HG02938 (cell line): ENCODE results near the gene PCDHA12.
"Not testable (repeated sequence)": the region's sequence is repeated elsewhere in the genome, so short reads cannot be mapped to it uniquely, and the experiment has no call there.

Experiments used
- ATAC-seq: cut with Tn5 transposase; IDR thresholded peaks from one replicate; pipeline ENCODE4 v1.9.1; 2021; ENCODE audit warnings: mild to moderate bottlenecking, moderate library complexity; ENCODE audit not compliant: unreplicated experiment

The PCDHA12 gene, protein sequence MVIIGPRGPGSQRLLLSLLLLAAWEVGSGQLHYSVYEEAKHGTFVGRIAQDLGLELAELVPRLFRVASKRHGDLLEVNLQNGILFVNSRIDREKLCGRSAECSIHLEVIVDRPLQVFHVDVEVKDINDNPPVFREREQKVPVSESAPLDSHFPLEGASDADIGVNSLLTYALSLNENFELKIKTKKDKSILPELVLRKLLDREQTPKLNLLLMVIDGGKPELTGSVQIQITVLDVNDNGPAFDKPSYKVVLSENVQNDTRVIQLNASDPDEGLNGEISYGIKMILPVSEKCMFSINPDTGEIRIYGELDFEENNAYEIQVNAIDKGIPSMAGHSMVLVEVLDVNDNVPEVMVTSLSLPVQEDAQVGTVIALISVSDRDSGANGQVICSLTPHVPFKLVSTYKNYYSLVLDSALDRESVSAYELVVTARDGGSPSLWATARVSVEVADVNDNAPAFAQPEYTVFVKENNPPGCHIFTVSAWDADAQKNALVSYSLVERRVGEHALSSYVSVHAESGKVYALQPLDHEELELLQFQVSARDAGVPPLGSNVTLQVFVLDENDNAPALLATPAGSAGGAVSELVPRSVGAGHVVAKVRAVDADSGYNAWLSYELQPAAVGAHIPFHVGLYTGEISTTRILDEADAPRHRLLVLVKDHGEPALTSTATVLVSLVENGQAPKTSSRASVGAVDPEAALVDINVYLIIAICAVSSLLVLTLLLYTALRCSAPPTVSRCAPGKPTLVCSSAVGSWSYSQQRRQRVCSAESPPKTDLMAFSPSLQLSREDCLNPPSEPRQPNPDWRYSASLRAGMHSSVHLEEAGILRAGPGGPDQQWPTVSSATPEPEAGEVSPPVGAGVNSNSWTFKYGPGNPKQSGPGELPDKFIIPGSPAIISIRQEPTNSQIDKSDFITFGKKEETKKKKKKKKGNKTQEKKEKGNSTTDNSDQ

DNA sequence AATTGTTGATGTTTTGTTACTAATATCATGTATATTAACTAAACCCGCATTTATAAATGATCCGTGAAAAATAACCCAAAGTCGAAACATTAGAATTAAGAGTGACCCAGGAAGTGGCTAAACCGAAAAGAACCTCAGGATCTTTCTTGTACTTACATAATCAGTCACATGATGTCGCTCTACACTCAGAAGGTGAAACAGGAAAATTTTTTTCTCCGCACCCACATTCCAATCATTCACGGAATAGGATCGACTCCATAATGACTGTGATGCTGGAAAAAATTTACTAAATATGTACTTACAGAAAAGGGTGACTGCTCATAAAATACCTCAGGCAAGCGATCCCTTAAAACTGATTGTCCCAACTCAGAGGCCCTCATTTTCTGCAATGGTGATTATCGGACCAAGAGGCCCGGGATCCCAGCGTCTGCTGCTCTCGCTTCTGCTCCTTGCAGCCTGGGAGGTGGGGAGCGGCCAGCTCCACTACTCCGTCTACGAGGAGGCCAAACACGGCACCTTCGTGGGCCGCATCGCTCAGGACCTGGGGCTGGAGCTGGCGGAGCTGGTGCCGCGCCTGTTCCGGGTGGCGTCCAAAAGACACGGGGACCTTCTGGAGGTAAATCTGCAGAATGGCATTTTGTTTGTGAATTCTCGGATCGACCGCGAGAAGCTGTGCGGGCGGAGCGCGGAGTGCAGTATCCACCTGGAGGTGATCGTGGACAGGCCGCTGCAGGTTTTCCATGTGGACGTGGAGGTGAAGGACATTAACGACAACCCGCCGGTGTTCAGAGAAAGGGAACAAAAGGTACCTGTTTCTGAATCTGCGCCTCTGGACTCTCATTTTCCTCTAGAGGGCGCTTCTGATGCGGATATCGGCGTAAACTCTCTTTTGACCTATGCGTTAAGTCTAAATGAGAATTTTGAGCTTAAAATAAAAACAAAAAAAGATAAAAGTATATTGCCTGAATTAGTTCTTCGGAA lies at the start of gene PCDHA12:
Gene PCDHA12, plus strand, starts transcription at position 224 of the 981 bp plus-strand sequence. Its CDS starts 165 bp downstream, at position 389.
- no peak for ATAC-seq

DNA sequence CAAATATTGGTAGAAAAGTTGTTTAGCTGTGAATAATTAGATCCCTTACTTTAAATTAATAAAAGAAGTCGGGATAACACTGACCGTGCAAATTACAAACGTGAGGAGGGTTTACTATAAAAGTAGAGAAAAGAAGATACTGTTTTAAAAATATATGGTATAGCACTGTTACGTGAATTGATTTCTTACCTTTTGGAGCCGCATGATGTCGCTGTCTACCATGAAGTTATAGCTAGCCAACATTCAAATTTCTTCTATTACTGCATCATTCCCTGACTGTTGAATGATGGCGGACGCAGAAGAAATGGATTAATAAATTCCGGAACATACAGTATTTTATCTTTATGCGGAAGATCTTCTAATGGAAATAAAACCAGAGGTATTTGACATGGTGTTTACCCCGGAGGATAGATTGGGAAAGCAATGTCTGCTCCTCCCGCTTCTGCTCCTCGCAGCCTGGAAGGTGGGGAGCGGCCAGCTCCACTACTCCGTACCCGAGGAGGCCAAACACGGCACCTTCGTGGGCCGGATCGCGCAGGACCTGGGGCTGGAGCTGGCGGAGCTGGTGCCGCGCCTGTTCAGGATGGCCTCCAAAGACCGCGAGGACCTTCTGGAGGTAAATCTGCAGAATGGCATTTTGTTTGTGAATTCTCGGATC lies 47.3 kb upstream of the PCDHA12 start, which contains the start of gene PCDHA6:
Gene PCDHA6, plus strand, starts transcription at position 257 of the 658 bp plus-strand sequence. Its CDS starts 132 bp downstream, at position 389.
- no peak for ATAC-seq

DNA sequence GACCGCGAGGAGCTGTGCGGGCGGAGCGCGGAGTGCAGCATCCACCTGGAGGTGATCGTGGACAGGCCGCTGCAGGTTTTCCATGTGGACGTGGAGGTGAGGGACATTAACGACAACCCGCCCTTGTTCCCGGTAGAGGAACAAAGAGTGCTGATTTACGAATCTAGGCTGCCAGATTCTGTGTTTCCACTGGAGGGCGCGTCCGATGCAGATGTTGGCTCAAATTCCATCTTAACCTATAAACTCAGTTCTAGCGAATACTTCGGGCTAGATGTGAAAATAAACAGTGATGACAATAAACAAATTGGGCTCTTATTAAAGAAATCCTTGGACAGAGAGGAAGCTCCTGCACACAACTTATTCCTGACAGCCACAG lies 46.8 kb upstream of the PCDHA12 start:
- no peak for ATAC-seq

DNA sequence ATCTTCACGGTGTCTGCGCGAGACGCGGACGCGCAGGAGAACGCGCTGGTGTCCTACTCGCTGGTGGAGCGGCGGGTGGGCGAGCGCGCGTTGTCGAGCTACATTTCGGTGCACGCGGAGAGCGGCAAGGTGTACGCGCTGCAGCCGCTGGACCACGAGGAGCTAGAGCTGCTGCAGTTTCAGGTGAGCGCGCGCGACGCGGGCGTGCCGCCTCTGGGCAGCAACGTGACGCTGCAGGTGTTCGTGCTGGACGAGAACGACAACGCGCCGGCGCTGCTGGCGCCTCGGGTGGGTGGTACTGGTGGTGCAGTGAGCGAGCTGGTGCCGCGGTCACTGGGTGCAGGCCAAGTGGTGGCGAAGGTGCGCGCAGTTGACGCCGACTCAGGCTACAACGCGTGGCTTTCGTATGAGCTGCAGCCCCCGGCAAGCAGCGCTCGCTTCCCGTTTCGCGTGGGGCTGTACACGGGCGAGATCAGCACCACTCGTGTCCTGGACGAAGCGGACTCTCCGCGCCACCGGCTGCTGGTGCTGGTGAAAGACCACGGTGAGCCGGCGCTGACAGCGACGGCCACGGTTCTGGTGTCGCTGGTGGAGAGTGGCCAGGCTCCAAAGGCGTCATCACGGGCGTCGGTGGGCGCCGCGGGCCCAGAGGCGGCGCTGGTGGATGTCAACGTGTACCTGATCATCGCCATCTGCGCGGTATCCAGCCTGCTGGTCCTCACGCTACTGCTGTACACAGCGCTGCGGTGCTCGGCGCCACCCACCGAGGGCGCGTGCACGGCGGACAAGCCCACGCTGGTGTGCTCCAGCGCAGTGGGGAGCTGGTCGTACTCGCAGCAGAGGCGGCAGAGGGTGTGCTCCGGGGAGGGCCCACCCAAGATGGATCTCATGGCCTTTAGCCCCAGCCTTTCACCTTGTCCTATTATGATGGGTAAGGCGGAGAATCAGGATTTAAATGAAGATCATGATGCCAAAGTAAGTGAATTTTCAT lies 45.3 kb upstream of the PCDHA12 start:
- not testable (repeated sequence) for ATAC-seq

DNA sequence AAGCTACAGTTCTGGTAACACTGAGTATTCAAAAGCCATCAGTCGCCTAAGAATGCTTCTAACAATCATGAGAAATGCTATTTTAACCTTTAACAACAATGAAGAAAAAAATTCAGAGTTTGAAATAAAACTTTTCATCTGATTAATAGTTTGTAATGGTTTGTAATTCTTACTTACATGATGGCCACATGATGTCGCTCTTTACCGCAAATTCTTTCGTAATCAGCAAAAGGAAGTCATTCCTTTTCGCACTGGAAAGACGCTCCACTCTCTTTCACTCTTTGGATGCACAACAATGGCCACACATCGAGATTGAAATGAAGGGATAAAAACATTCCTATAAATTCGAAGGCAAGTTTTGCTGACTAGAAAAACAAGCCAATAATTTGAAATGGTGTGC lies 41.1 kb upstream of the PCDHA12 start, which contains the start of gene PCDHA7:
Gene PCDHA7, plus strand, starts transcription at position 277 of the 400 bp plus-strand sequence. Its CDS starts 115 bp downstream, at position 392.
- ATAC-seq, result no peak

DNA sequence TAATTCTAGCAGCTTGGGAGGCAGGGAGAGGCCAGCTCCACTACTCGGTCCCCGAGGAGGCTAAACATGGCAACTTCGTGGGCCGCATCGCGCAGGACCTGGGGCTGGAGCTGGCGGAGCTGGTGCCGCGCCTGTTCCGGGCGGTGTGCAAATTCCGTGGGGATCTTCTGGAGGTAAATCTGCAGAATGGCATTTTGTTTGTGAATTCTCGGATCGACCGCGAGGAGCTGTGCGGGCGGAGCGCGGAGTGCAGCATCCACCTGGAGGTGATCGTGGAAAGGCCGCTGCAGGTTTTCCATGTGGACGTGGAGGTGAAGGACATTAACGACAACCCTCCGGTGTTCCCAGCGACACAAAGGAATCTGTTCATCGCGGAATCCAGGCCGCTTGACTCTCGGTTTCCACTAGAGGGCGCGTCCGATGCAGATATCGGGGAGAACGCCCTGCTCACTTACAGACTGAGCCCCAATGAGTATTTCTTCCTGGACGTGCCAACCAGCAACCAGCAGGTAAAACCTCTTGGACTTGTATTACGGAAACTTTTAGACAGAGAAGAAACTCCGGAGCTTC lies 40.6 kb upstream of the PCDHA12 start:
- ATAC-seq, result not testable (repeated sequence)

DNA sequence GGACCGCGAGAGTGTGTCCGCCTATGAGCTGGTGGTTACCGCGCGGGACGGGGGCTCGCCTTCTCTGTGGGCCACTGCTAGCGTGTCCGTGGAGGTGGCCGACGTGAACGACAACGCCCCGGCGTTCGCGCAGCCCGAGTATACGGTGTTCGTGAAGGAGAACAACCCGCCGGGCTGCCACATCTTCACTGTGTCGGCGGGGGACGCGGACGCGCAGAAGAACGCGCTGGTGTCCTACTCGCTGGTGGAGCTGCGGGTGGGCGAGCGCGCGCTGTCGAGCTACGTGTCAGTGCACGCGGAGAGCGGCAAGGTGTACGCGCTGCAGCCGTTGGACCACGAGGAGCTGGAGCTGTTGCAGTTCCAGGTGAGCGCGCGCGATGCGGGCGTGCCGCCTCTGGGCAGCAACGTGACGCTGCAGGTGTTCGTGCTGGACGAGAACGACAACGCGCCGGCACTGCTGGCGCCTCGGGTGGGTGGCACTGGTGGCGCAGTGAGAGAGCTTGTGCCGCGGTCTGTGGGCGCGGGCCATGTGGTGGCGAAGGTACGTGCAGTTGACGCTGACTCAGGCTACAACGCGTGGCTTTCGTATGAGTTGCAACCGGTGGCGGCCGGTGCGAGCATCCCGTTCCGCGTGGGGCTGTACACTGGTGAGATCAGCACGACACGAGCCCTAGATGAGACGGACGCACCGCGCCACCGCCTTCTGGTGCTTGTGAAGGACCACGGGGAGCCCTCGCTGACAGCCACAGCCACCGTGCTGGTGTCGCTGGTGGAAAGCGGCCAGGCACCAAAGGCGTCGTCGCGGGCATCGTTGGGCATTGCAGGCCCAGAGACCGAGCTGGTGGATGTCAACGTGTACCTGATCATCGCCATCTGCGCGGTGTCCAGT lies 39.2 kb upstream of the PCDHA12 start:
- no peak for ATAC-seq

DNA sequence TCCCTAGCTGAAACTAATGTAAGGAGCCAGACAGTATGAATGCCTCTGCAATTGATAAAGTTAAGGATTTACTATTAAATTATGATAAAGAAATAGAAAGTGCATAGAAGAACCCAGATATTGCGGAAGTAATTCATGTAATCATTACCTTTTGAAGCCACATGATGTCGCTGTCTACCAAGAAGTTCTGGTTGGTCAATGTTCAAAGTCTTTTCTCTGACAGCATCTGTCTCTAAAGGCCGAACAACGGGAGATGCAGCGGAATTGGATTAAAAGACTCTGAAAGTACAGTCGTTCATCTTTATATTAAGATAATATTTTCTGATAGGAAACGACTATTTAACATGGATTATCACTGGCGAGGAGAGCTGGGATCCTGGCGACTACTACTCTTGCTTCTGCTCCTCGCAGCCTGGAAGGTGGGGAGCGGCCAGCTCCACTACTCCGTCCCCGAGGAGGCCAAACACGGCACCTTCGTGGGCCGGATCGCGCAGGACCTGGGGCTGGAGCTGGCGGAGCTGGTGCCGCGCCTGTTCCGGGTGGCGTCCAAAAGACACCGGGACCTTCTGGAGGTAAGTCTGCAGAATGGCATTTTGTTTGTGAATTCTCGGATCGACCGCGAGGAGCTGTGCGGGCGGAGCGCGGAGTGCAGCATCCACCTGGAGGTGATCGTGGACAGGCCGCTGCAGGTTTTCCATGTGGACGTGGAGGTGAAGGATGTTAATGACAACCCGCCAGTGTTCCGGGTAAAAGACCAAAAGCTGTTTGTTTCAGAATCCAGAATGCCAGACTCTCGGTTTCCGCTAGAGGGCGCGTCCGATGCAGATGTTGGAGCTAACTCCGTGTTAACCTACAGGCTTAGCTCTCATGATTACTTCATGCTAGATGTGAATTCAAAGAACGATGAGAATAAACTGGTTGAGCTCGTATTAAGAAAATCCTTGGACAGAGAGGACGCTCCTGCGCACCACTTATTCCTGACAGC lies 33.8 kb upstream of the PCDHA12 start, which contains the start of gene PCDHA8:
Gene PCDHA8, plus strand, starts transcription at position 210 of the 985 bp plus-strand sequence. Its CDS starts 135 bp downstream, at position 345.
- no peak for ATAC-seq

DNA sequence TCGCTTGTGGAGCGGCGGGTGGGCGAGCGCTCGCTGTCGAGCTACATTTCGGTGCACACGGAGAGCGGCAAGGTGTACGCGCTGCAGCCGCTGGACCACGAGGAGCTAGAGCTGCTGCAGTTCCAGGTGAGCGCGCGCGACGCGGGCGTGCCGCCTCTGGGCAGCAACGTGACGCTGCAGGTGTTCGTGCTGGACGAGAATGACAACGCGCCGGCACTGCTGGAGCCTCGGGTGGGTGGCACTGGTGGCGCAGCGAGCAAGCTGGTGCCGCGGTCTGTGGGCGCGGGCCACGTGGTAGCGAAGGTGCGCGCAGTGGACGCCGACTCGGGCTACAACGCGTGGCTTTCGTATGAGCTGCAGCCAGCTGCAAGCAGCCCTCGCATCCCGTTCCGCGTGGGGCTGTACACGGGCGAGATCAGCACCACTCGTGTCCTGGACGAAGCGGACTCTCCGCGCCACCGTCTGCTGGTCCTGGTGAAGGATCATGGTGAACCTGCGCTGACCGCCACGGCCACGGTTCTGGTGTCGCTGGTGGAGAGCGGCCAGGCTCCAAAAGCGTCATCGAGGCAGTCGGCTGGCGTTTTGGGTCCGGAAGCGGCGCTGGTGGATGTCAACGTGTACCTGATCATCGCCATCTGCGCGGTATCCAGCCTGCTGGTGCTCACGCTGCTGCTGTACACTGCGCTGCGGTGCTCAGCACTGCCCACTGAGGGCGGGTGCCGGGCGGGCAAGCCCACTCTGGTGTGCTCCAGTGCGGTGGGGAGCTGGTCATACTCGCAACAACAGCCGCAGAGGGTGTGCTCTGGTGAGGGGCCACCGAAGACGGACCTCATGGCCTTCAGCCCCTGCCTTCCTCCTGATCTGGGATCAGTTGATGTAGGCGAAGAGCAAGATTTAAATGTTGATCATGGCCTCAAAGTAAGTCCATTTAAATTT lies 32.0 kb upstream of the PCDHA12 start:
- ATAC-seq, result no peak

DNA sequence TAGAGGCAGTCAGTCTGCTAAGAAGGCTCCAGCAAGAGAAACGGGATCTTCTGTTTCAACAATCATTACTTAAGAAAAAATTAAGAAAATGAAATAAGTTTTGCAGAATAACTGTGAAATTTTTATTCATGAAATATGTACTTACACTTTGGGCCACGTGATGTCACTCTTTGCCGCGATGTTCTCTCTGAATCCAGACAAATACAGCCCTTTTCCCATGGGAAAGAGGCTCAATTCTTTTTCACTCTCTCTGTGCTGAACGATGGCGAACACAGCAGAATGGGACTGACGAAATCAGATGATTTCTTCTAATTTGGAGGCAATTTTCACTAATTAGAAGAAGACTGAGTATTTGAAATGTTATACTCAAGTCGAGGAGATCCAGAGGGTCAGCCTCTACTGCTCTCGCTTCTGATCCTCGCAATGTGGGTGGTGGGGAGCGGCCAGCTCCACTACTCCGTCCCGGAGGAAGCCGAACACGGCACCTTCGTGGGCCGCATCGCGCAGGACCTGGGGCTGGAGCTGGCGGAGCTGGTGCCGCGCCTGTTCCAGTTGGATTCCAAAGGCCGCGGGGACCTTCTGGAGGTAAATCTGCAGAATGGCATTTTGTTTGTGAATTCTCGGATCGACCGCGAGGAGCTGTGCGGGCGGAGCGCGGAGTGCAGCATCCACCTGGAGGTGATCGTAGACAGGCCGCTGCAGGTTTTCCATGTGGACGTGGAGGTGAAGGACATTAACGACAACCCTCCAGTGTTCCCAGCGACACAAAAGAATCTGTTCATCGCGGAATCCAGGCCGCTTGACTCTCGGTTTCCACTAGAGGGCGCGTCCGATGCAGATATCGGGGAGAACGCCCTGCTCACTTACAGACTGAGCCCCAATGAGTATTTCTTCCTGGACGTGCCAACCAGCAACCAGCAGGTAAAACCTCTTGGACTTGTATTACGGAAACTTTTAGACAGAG lies 26.7 kb upstream of the PCDHA12 start, which contains the start of gene PCDHA9:
Gene PCDHA9, plus strand, starts transcription at position 244 of the 964 bp plus-strand sequence. Its CDS starts 114 bp downstream, at position 358.
- ATAC-seq, result not testable (repeated sequence)

DNA sequence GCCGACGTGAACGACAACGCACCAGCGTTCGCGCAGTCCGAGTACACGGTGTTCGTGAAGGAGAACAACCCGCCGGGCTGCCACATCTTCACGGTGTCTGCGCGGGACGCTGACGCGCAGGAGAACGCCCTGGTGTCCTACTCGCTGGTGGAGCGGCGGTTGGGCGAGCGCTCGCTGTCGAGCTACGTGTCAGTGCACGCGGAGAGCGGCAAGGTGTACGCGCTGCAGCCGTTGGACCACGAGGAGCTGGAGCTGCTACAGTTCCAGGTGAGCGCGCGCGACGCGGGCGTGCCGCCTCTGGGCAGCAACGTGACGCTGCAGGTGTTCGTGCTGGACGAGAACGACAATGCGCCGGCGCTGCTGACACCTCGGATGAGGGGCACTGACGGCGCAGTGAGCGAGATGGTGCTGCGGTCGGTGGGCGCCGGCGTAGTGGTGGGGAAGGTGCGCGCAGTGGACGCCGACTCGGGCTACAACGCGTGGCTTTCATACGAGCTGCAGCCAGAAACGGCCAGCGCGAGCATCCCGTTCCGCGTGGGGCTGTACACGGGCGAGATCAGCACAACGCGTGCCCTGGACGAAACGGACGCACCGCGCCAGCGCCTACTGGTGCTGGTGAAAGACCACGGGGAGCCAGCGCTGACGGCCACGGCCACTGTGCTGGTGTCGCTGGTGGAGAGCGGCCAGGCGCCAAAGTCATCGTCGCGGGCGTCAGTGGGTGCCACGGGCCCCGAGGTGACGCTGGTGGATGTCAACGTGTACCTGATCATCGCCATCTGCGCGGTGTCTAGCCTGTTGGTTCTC lies 25.1 kb upstream of the PCDHA12 start:
- not testable (repeated sequence) for ATAC-seq
